Muscle layer of colon (tissue), 2 donors: ENCODE results near the gene RC3H1.
"Not testable (repeated sequence)": the region's sequence is repeated elsewhere in the genome, so short reads cannot be mapped to it uniquely, and the experiment has no call there.

Source experiments
- H3K27ac ChIP-seq: one replicate; pipeline ENCODE4 v1.7.0; 2013; ENCODE audit warnings: low read depth, mild to moderate bottlenecking, low read length, moderate library complexity
- H3K27me3 ChIP-seq, 2 donors: one replicate each; pipeline ENCODE4 v1.7.0; 2013; ENCODE audit warnings: low read length in 2 of 2, mild to moderate bottlenecking in 2 of 2; ENCODE audit not compliant: insufficient read depth in 2 of 2, control insufficient read depth in 1 of 2
- H3K36me3 ChIP-seq: one replicate; pipeline ENCODE4 v1.7.0; 2013; ENCODE audit warnings: mild to moderate bottlenecking, low read length; ENCODE audit not compliant: insufficient read depth
- H3K4me1 ChIP-seq: one replicate; pipeline ENCODE4 v1.7.0; 2013; ENCODE audit warnings: mild to moderate bottlenecking, low read length; ENCODE audit not compliant: insufficient read depth
- H3K4me3 ChIP-seq, 2 donors: one replicate each; pipeline ENCODE4 v1.7.0; 2013; ENCODE audit warnings: low read length in 2 of 2, low read depth in 1 of 2, mild to moderate bottlenecking in 1 of 2, moderate library complexity in 1 of 2
- H3K9ac ChIP-seq: one replicate; pipeline ENCODE4 v1.7.0; 2013; ENCODE audit warnings: low read length
- H3K9me3 ChIP-seq: one replicate; pipeline ENCODE4 v1.7.0; 2013; ENCODE audit warnings: mild to moderate bottlenecking, low read length
- donor health status: abdominal sarcoma.
- donor health status: Adenocarcinoma of cecum.

RC3H1 gene, protein sequence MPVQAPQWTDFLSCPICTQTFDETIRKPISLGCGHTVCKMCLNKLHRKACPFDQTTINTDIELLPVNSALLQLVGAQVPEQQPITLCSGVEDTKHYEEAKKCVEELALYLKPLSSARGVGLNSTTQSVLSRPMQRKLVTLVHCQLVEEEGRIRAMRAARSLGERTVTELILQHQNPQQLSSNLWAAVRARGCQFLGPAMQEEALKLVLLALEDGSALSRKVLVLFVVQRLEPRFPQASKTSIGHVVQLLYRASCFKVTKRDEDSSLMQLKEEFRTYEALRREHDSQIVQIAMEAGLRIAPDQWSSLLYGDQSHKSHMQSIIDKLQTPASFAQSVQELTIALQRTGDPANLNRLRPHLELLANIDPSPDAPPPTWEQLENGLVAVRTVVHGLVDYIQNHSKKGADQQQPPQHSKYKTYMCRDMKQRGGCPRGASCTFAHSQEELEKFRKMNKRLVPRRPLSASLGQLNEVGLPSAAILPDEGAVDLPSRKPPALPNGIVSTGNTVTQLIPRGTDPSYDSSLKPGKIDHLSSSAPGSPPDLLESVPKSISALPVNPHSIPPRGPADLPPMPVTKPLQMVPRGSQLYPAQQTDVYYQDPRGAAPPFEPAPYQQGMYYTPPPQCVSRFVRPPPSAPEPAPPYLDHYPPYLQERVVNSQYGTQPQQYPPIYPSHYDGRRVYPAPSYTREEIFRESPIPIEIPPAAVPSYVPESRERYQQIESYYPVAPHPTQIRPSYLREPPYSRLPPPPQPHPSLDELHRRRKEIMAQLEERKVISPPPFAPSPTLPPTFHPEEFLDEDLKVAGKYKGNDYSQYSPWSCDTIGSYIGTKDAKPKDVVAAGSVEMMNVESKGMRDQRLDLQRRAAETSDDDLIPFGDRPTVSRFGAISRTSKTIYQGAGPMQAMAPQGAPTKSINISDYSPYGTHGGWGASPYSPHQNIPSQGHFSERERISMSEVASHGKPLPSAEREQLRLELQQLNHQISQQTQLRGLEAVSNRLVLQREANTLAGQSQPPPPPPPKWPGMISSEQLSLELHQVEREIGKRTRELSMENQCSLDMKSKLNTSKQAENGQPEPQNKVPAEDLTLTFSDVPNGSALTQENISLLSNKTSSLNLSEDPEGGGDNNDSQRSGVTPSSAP

DNA sequence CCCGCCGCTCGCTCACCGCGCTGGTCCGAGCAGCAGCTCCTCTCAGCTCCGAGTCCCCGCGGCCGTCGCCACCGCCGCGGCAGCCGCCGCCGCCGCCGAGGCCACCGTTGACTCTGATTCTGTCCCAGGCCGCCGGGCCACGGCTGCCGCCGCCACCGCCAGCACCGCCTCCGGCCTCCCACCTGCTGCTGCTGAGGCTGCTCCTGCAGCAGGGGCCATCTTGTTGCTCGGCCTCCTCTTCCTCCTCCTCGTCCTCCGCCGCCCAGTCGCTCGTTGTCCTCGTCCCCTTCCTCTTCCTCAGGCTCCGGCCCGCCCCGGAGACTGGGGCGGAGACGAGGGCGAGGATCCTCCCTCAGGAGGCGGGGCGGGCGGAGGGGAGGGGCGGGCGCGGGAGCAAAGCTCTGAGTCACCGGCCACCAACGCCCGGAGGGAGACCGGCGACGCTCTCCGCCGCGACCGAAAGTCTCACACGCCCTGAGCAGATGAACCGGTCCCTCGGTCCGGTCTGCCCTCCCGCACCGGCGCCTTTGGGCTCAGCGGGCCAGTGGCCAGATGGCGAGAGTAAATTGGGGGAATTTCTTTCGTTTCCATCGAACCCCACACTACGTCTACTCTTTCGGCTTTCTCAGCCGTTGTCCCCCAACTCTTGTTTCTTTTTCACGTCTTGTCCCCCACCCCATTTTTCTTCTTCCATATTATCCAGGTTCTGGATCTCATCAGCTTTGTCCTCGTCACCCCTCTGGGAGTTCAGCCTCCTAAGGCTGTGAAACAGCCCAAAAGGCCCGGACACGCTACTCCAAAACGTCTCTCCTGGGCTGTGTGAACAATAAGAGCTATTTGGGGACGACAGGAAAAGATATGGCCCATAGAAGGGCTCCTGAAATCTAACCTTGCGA lies at the start of gene RC3H1:
TSS of gene RC3H1 (minus strand) at position 278 of the 896 bp plus-strand sequence. CDS start 29,372 bp downstream, outside the sequence.
- Histone ChIP-seq H3K9ac (peak within 1 kb of the TSS; percentile 96), H3K36me3 (no peaks in the 10 kb centered on the region), H3K9me3 (no peaks in the 10 kb centered on the region), H3K4me1 (peaks cover 37% of the 10 kb centered on the region), H3K4me3 (peak within 1 kb of the TSS; percentile 90 to 97), H3K27ac (peak within 1 kb of the TSS; percentile 93), H3K27me3 (no peaks in the 10 kb centered on the region)

DNA sequence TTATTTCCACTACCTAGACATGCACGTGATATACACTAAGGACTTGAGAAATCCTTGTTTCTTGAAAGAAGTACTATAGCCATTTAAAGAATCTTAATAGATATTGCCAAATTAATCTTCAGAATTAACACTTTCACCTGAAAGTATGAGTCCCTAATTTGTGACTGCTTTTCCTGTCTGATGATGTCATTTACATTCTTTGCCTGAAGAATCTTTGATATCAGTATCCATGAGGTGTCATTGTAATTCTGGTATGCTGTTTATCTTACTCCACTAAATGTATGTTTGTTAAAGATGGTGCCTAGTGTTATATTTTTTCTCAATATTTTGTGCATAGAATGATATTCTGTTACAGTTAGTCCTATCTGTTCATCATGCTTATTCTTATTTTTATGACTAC lies 48.5 kb upstream of the RC3H1 start:
- H3K4me3 ChIP-seq, result no peak overlapping the region
- no peaks in the 10 kb centered on the region for H3K36me3 ChIP-seq
- H3K9me3 ChIP-seq, result no peaks in the 10 kb centered on the region
- H3K9ac ChIP-seq, result no peak overlapping the region
- no peaks in the 10 kb centered on the region for H3K4me1 ChIP-seq
- H3K27ac ChIP-seq, result no peak overlapping the region
- no peaks in the 10 kb centered on the region for H3K27me3 ChIP-seq

DNA sequence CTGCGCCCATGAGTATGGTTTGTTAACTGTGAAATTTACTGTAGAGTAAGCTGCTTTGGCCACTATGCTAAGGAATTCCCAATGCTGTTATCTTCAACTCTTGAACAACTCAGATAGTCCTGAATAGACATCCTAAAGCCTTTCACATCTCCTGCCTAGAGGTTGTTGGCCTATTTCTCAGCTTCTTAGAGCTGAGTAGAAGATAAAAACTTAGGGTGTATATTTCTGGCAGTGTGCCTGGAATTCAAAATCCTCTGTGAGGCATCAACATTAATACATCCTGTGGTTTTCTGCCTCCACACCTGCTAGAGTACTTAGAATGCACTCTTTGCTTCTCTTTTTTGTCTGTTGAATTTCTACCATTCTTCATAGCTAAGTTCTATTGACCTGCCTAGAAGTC lies 45.8 kb upstream of the RC3H1 start:
- H3K27ac ChIP-seq, result no peak overlapping the region
- H3K4me3 ChIP-seq, result no peak overlapping the region
- no peaks in the 10 kb centered on the region for H3K9me3 ChIP-seq
- H3K27me3 ChIP-seq, result no peaks in the 10 kb centered on the region
- H3K36me3 ChIP-seq, result no peaks in the 10 kb centered on the region
- H3K9ac ChIP-seq, result no peak overlapping the region
- H3K4me1 ChIP-seq, result no peaks in the 10 kb centered on the region

DNA sequence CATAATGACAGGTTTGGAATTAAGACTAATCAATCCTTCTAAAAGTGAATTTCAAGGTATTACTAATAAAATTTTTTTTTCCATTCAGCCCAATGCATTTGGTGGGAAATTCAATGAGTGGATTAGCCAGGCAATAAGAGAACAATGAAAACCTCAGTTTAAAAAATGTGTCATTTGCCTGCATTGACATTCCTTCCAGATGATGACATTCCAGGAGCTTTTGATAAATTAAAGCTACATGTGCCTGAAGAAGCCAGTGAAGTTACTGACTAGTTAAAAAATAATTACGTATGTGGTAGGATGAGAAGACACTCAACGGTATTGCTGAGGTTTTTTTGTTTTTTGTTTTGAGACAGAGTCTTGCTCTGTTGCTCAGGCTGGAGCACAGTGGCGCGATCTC lies 37.9 kb upstream of the RC3H1 start:
- H3K4me1 ChIP-seq, result no peaks in the 10 kb centered on the region
- H3K36me3 ChIP-seq, result no peaks in the 10 kb centered on the region
- no peak overlapping the region for H3K4me3 ChIP-seq
- H3K27ac ChIP-seq, result no peak overlapping the region
- no peak overlapping the region for H3K9ac ChIP-seq
- no peaks in the 10 kb centered on the region for H3K9me3 ChIP-seq
- H3K27me3 ChIP-seq, result no peaks in the 10 kb centered on the region

DNA sequence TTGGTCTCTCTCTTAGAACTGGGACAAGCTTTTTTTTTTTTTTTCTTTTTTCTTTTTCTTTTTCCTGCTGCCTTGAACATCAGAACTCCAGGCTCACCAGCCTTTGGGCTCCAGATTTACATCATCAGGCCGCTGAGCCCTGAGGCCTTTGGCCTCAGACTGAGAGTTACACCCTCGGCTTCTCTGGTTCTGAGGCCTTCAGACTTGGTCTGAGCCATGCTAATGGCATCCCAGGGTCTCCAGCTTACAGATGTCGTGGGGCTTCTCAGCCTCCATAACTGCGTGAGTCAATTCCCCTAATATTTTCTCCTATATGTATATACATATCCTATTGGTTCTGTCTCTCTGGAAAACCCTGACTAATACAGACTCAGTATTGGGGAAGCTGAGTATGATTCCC lies 36.5 kb upstream of the RC3H1 start:
- Histone ChIP-seq H3K36me3 (no peaks in the 10 kb centered on the region), H3K4me3 (no peak overlapping the region), H3K9ac (no peak overlapping the region), H3K4me1 (no peaks in the 10 kb centered on the region), H3K27me3 (no peaks in the 10 kb centered on the region), H3K9me3 (no peaks in the 10 kb centered on the region), H3K27ac (no peak overlapping the region)

DNA sequence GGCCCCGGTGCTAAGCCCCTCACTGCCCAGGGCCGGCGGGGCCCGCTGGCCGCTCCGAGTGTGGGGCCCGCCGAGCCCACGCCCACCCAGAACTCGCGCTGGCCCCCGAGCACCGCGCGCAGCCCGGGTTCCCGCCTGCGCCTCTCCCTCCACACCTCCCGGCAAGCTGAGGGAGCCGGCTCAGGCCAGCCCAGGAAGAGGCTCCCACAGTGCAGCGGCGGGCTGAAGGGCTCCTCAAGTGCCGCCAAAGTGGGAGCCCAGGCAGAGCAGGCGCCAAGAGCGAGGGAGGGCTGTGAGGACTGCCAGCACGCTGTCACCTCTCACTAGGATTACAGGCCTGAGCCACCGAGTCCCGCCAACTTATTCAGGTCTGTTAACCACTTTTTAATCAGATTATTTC lies 34.5 kb upstream of the RC3H1 start:
- H3K9ac ChIP-seq, H3K4me1 ChIP-seq, H3K27me3 ChIP-seq, H3K36me3 ChIP-seq, H3K27ac ChIP-seq, H3K9me3 ChIP-seq, H3K4me3 ChIP-seq: not testable (repeated sequence)

DNA sequence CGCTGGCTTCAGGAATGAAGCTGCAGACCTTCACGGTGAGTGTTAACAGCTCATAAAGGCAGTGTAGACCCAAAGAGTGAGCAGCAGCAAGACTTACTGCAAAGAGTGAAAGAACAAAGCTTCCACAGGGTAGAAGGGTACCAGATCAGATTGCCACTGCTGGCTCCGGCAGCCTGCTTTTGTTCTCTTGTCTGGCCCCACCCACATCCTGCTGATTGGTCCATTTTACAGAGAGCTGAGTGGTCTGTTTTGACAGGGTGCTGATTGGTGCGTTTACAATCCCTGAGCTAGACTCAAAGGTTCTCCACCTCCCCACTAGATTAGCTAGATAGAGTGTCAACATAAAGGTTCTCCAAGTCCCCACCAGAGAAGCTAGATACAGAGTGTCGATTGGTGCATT lies 33.6 kb upstream of the RC3H1 start:
- H3K9ac ChIP-seq, H3K4me3 ChIP-seq, H3K9me3 ChIP-seq, H3K27me3 ChIP-seq, H3K4me1 ChIP-seq, H3K27ac ChIP-seq, H3K36me3 ChIP-seq: not testable (repeated sequence)

DNA sequence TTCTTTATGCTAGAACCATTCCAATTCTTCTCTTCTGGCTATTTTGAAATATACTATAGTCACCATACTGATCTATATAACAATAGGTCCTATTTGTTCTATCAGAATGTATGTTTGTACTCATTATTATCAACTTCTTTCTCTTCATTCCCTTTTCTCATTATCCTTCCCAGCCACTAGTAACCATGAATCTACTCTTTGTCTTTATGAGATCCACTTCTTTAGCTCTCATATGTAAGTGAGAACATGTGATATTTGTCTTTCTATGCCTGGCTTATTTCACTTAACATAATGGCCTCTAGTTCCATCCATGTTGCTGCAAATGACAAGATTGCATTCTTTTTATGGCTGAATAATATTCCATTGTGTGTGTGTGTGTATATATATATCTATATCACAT lies 31.7 kb upstream of the RC3H1 start:
- no peaks in the 10 kb centered on the region for H3K36me3 ChIP-seq
- no peaks in the 10 kb centered on the region for H3K4me1 ChIP-seq
- H3K9me3 ChIP-seq, result no peaks in the 10 kb centered on the region
- H3K27me3 ChIP-seq, result no peaks in the 10 kb centered on the region
- no peak overlapping the region for H3K9ac ChIP-seq
- no peak overlapping the region for H3K27ac ChIP-seq
- H3K4me3 ChIP-seq, result no peak overlapping the region

DNA sequence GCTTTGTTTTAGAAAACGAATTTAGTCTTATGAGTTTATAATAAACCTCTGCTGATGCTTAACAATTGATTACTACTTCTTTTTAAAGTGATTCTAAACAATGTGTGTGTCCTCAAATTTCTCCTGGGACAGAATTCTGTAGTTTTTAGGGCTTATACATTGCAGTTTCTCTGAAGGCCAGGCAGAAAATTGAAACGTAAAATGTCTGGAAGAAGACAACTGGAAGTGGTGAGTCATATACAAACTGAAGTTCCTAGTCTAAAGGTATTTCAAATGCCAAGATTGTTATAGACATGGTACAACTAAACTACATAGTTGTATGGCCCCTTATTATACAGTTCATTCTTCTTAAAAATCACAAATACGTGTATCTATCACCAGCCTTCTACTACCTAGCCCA lies 30.5 kb upstream of the RC3H1 start:
- Histone ChIP-seq H3K4me1 (no peaks in the 10 kb centered on the region), H3K27me3 (no peaks in the 10 kb centered on the region), H3K9ac (no peak overlapping the region), H3K9me3 (no peaks in the 10 kb centered on the region), H3K4me3 (no peak overlapping the region), H3K36me3 (no peaks in the 10 kb centered on the region), H3K27ac (no peak overlapping the region)

DNA sequence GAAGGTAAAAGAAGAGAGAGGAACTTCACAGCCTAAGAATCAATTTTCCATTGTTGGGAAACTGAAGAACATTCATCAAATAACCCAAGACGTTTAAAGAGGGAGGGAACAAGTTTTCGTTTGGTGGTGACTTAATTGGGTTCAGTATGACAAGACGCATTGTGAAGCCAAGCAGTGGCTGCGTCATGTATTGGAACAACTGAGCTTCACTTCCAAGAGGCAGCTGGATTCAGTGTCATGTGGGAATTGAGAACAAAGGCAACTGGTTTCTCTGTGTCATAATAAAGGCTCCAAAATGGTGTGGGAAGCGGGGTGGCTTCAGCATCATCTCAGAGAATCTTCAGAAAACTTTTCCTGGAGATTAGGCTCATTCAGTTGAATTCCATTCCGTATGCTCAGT lies 29.8 kb upstream of the RC3H1 start:
- H3K36me3 ChIP-seq, result no peaks in the 10 kb centered on the region
- no peak overlapping the region for H3K27ac ChIP-seq
- H3K9me3 ChIP-seq, result no peaks in the 10 kb centered on the region
- H3K9ac ChIP-seq, result no peak overlapping the region
- no peak overlapping the region for H3K4me3 ChIP-seq
- no peaks in the 10 kb centered on the region for H3K27me3 ChIP-seq
- no peaks in the 10 kb centered on the region for H3K4me1 ChIP-seq

DNA sequence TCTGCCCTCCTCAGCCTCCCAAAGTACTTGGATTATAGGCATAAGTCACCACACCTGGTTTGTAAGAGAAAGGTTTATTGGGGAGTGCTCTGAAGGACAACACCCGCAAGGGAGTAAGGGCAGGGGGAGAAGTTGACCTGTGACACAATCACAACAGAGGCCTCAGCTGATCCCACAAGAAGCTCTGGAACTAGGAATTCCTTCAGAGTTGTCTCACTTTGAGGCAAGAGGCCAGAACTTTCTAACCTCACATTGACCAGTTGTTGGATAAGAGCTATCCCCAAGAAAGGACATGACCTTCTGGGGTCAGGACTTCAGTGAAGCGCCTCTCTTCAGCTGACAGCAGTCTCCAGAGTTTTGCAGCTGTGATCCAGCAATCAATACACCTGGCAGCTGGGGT lies 27.4 kb upstream of the RC3H1 start:
- no peak overlapping the region for H3K4me3 ChIP-seq
- H3K9me3 ChIP-seq, result no peaks in the 10 kb centered on the region
- H3K27me3 ChIP-seq, result no peaks in the 10 kb centered on the region
- H3K9ac ChIP-seq, result no peak overlapping the region
- H3K27ac ChIP-seq, result no peak overlapping the region
- no peaks in the 10 kb centered on the region for H3K36me3 ChIP-seq
- no peaks in the 10 kb centered on the region for H3K4me1 ChIP-seq
